ENCODE results near the gene SLC39A11. TPM values are rescaled to one million over a fixed set of nuclear protein-coding genes. Genes with fewer than 3 reads are reported as not detected.

SLC39A11 gene
- total RNA-seq, 1 donor from 2014 or later = 23.2 TPM

DNA sequence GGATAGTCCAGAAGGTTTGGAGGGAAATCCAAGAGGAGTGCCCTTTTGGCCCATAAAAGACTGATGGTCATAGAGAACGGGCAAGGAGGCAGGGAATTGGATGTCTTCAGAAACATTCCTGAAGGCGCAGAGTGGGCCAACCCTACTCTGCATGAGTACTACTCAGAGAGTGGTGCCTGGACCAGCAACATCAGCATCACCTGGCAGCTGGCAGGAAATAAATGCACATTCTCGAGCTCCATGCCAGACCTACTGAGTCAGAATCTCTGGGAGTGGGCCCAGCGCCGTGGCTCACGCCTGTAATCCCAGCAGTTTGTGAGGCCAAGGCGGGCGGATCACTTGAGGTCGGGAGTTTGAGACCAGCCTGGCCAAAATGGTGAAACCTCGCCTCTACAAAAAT is 27.1 kb upstream of the SLC39A11 start:
- TF ChIP-seq CTCF (conservative IDR thresholded peaks at IDR 0.05) = no peak
- H3K4me3 Mint-ChIP-seq = no peak overlapping the region
- no peak overlapping the region for H3K27ac Mint-ChIP-seq
- H3K9me3 Mint-ChIP-seq = no peaks in the 10 kb centered on the region
- peaks cover 6% of the 10 kb centered on the region for H3K27me3 Mint-ChIP-seq
- H3K4me1 Mint-ChIP-seq (ENCODE audit: unreplicated experiment) = peaks cover 5% of the 10 kb centered on the region
- DNase-seq (ENCODE audit: extremely low spot score, unreplicated experiment) = no peak
- H3K36me3 Mint-ChIP-seq = no peaks in the 10 kb centered on the region

DNA sequence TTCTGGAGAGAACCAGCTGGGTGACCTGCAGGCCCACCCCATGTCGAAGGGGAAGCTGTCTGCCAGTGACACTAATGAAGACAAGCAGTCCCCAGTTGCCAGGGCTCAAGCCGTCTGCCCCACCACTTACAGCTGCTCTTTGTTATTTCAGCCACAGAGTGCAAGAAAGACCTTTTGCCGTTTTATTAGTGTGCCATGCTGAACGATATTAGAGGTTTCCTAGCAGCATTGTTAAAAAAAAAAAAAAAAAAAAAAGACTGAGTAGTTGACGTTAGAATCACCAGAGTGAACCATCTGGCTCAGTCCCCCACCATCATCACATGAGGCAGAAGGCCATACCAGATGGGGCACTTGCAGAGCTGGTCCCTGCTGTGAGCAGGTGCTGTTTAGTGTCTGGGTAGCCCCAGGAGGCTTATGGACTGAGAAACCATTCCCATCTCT is 26.5 kb upstream of the SLC39A11 start:
- peak overlapping the region; percentile 36 for H3K27ac Mint-ChIP-seq

GRCh38 chr17:73118139-73118538 is 25.7 kb upstream of the SLC39A11 start:
- DNase-seq (ENCODE audit: extremely low spot score, unreplicated experiment) = no peak
- Mint-ChIP-seq H3K36me3 (no peaks in the 10 kb centered on the region), H3K4me1 (ENCODE audit: unreplicated experiment) (peaks cover 5% of the 10 kb centered on the region), H3K9me3 (no peaks in the 10 kb centered on the region), H3K27ac (no peak overlapping the region), H3K27me3 (peaks cover 6% of the 10 kb centered on the region), H3K4me3 (no peak overlapping the region)
- no peak for TF ChIP-seq CTCF (conservative IDR thresholded peaks at IDR 0.05)

More for the DNA sequence above, 26.5 kb upstream of the SLC39A11 start:
- Mint-ChIP-seq H3K36me3 (no peaks in the 10 kb centered on the region), H3K27me3 (peaks cover 6% of the 10 kb centered on the region), H3K9me3 (no peaks in the 10 kb centered on the region), H3K4me3 (no peak overlapping the region), H3K4me1 (ENCODE audit: unreplicated experiment) (peaks cover 5% of the 10 kb centered on the region)
- TF ChIP-seq CTCF (conservative IDR thresholded peaks at IDR 0.05) = no peak
- DNase-seq (ENCODE audit: extremely low spot score, unreplicated experiment) = no peak

DNA sequence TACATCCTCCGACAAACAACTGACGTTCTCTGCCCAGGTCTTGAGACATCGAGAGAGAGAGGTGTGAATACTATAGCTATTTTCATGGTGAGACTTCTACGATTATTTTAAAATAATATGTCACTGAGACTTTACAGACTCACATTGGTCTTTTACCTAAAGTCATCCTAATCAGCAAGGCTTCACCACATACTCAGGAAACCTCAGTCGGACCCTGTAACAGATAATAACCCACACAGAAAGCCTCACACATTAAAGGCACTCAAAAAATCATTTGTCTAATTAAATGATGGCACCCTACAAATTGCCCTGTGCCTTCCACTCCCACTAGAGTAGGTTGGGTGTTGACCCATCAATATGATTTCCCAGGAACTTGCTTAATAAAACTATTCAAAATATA is 19.8 kb upstream of the SLC39A11 start:
- Mint-ChIP-seq H3K27me3 (peaks cover 3% of the 10 kb centered on the region), H3K4me3 (no peak overlapping the region), H3K9me3 (no peaks in the 10 kb centered on the region), H3K4me1 (ENCODE audit: unreplicated experiment) (no peaks in the 10 kb centered on the region), H3K27ac (no peak overlapping the region), H3K36me3 (no peaks in the 10 kb centered on the region)
- TF ChIP-seq CTCF (conservative IDR thresholded peaks at IDR 0.05) = no peak
- no peak for DNase-seq (ENCODE audit: extremely low spot score, unreplicated experiment)

- no peak overlapping the region for H3K4me3 Mint-ChIP-seq
- H3K9me3 Mint-ChIP-seq = no peaks in the 10 kb centered on the region
- no peaks in the 10 kb centered on the region for H3K36me3 Mint-ChIP-seq
- H3K27ac Mint-ChIP-seq = no peak overlapping the region
- no peak for DNase-seq (ENCODE audit: extremely low spot score, unreplicated experiment)
- no peaks in the 10 kb centered on the region for H3K4me1 Mint-ChIP-seq (ENCODE audit: unreplicated experiment)
- peaks cover 3% of the 10 kb centered on the region for H3K27me3 Mint-ChIP-seq
- TF ChIP-seq CTCF (conservative IDR thresholded peaks at IDR 0.05) = no peak
These were observed 18.9 kb upstream of the SLC39A11 start for GRCh38 chr17:73111386-73111785.

DNA sequence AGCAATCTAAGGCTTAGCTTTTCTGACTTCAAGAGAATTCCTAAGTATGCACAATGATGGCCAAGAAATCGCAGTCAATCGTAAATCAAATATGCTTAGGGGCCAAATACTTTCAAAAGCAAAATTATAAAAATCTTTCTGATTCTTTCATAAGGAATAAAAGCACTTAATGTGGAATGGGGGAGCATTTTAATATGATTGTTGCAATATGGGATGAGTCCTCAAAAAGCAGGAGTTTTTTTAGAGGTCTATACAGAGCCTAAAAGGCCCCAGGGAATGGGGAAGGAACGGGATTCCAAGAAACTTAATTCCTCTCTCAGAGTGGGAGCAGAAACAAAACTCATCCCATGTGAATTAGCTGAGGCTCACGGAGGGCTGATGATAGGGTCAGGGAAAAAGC is 14.7 kb upstream of the SLC39A11 start:
- Mint-ChIP-seq H3K27me3 (no peaks in the 10 kb centered on the region), H3K27ac (no peak overlapping the region), H3K4me1 (ENCODE audit: unreplicated experiment) (no peaks in the 10 kb centered on the region), H3K36me3 (no peaks in the 10 kb centered on the region), H3K9me3 (no peaks in the 10 kb centered on the region), H3K4me3 (no peak overlapping the region)
- TF ChIP-seq CTCF (conservative IDR thresholded peaks at IDR 0.05) = no peak
- no peak for DNase-seq (ENCODE audit: extremely low spot score, unreplicated experiment)

All from type B pancreatic cell (in vitro differentiated cells).